HepG2 (cell line): Measurements from ENCODE around the gene TCEANC. TPM values are rescaled to one million over a fixed set of nuclear protein-coding genes. Genes with fewer than 3 reads are reported as not detected.
"Not testable (repeated sequence)": the region's sequence is repeated elsewhere in the genome, so short reads cannot be mapped to it uniquely, and the experiment has no call there.

Source experiments
- ATAC-seq: fragments of 200-7000 bp; cut with Tn5 transposase; 3 replicates; pipeline ENCODE4 v1.9.1; 2020; ENCODE audit warnings: mild to moderate bottlenecking, moderate library complexity
- BruUV-seq: library from RNA; stranded (reverse); fragments of 400-500 nt; replicated peaks from 2 replicates; lab custom pipeline; 2021; lab: Mats Ljungman, UMichigan
- CTCF ChIA-PET: fragments of 300-600 bp; formaldehyde crosslinking; extraction: SDS; loops from one replicate; lab custom pipeline; 2021; ENCODE audit warnings: low total read pairs, inconsistent platforms, low intra/inter-chr PET ratio; lab: Yijun Ruan, JAX
- POLR2A ChIA-PET: fragments of 350-600 bp; sonication (Branson Sonifier 250); formaldehyde crosslinking; loops from one replicate; lab custom pipeline; 2020; ENCODE audit warnings: antibody characterized with exemption, inconsistent platforms; lab: Yijun Ruan, JAX
- DNase-seq: peaks from one replicate; pipeline ENCODE4 v3.0.0-alpha.2; 2015; ENCODE audit warnings: low spot score
- FAIRE-seq: peaks from 3 replicates; lab custom pipeline; 2011; peaks lifted over from hg19 to GRCh38; lab: Jason Lieb, UNC
- H2AFZ ChIP-seq: one replicate; pipeline ENCODE4 v1.6.1; 2011; ENCODE audit warnings: low read length, inconsistent platforms
- H3K27ac ChIP-seq: fragments of 300-600 bp; 3 replicates; pipeline ENCODE4 v1.8.0; 2011; ENCODE audit warnings: mixed run types, mild to moderate bottlenecking, mixed read lengths, low read length, inconsistent platforms; ENCODE audit not compliant: insufficient read depth; ENCODE audit errors: extremely low read length
- H3K27me3 ChIP-seq, 2 experiments: fragments of 200-600 bp in 1 of 2; 2 replicates in 1 of 2; 3 replicates in 1 of 2; pipeline versions ENCODE4 v1.6.0 to v1.8.0; 2011; ENCODE audit warnings: low read length in 2 of 2, mild to moderate bottlenecking in 2 of 2, moderate library complexity in 2 of 2, inconsistent platforms in 1 of 2; ENCODE audit not compliant: insufficient read depth in 2 of 2, control insufficient read depth in 1 of 2
- H3K36me3 ChIP-seq, 2 experiments: fragments of 200-600 bp in 1 of 2; replicated peaks in 1 of 2; 2 replicates in 1 of 2; 3 replicates in 1 of 2; pipeline versions ENCODE4 v1.5.1 to v1.8.0; 2011; ENCODE audit warnings: low read length in 2 of 2, inconsistent platforms in 1 of 2; ENCODE audit not compliant: insufficient read depth in 2 of 2, control insufficient read depth in 1 of 2
- H3K4me1 ChIP-seq: 2 replicates; pipeline ENCODE4 v1.5.1; 2012; ENCODE audit warnings: low read length, inconsistent platforms; ENCODE audit not compliant: insufficient read depth
- H3K4me2 ChIP-seq: 2 replicates; pipeline ENCODE4 v1.6.0; 2011; ENCODE audit warnings: low read depth, low read length, inconsistent platforms
- H3K4me3 ChIP-seq, 3 experiments: fragments of 200-600 bp in 1 of 3; sonication (generic), shearing (Covaris generic) in 1 of 3; replicated peaks in 1 of 3; 2 replicates each; pipeline ENCODE4 v1.5.1; 2011 to 2016; ENCODE audit warnings: low read length in 3 of 3, inconsistent platforms in 2 of 3, low read depth in 2 of 3, mild to moderate bottlenecking in 2 of 3, control low read depth in 1 of 3, mixed read lengths in 1 of 3; ENCODE audit not compliant: insufficient read depth in 1 of 3
- H3K79me2 ChIP-seq: one replicate; pipeline ENCODE4 v1.6.1; 2011; ENCODE audit warnings: low read length, inconsistent platforms; ENCODE audit not compliant: insufficient read depth
- H3K9ac ChIP-seq: 2 replicates; pipeline ENCODE4 v1.6.0; 2011; ENCODE audit warnings: mild to moderate bottlenecking, low read depth, low read length, inconsistent platforms; ENCODE audit not compliant: insufficient read depth
- H3K9me3 ChIP-seq: 2 replicates; pipeline ENCODE4 v1.5.1; 2012; ENCODE audit warnings: mild to moderate bottlenecking, low read length
- H4K20me1 ChIP-seq: 2 replicates; pipeline ENCODE4 v1.6.0; 2011; ENCODE audit warnings: inconsistent platforms, mild to moderate bottlenecking, low read length, moderate library complexity; ENCODE audit not compliant: insufficient read depth
- CREM ChIP-seq, 2 experiments: sonication (generic) in 1 of 2; formaldehyde crosslinking in 1 of 2; IDR thresholded peaks; 2 replicates each; pipeline versions ENCODE4 v1.4.0 to v1.6.1; 2016 to 2020; ENCODE audit warnings: antibody characterized with exemption in 1 of 2, mild to moderate bottlenecking in 1 of 2, missing genetic modification reagents in 1 of 2
- FOXK2 ChIP-seq: fragments of 450-650 bp; IDR thresholded peaks from 2 replicates; pipeline ENCODE4 v1.6.1; 2016
- HDAC2 ChIP-seq: sonication (generic); formaldehyde crosslinking; IDR thresholded peaks from 2 replicates; pipeline ENCODE4 v1.4.0; 2020; ENCODE audit warnings: missing genetic modification reagents
- NFE2L2 ChIP-seq: fragments of 150-350 bp; IDR thresholded peaks from 2 replicates; pipeline ENCODE4 v1.6.1; 2014; ENCODE audit warnings: low read length
- ZNF30 ChIP-seq: sonication (generic); formaldehyde crosslinking; IDR thresholded peaks from 2 replicates; pipeline ENCODE4 v1.5.0; 2020; ENCODE audit warnings: mild to moderate bottlenecking, missing genetic modification reagents
- ZNF678 ChIP-seq: sonication (generic); formaldehyde crosslinking; IDR thresholded peaks from 2 replicates; pipeline ENCODE4 v1.4.0; 2020; ENCODE audit warnings: mild to moderate bottlenecking, missing genetic modification reagents
- WGBS: methylation state at CpG from one replicate; pipeline ENCODE4 v1.1.6; 2017; ENCODE audit warnings: low lambda C conversion rate; 5-methylcytosine and 5-hydroxymethylcytosine counted together
- in situ Hi-C: cut with HindIII; loops from 2 replicates; pipeline ENCODE4 v1.10.0; 2017; ENCODE audit warnings: low pct_unique_long_range_greater_than_20kb; ENCODE audit not compliant: extremely low pct_ligation_motif_present
- intact Hi-C: fragments of 100-400 bp; cut with micrococcal nuclease; formaldehyde crosslinking; loops from one replicate; pipeline ENCODE4 v1.10.0; 2022; ENCODE audit not compliant: unreplicated experiment
- polyA plus RNA-seq, 8 experiments: library from polyadenylated mRNA; depleted of rRNA in 3 of 8; stranded (reverse) in 7 of 8; unstranded in 1 of 8; fragments of >200 nt; fragmentation: Illumina TruSeq in 4 of 8; extraction: Trizol in 4 of 8; gene quantifications; 2 replicates each; pipeline versions ENCODE4 v1.2.1 to v1.2.3, GENCODE V29; 2011 to 2016; ENCODE audit warnings: low read depth in 4 of 8, missing spikeins in 1 of 8, mixed read lengths in 1 of 8; ENCODE audit not compliant: insufficient read depth in 1 of 8
- total RNA-seq, 5 experiments: library from RNA; depleted of rRNA; stranded (reverse); fragments of >200 nt; fragmentation: Illumina TruSeq; extraction: Trizol; gene quantifications; 2 replicates each; pipeline ENCODE4 v1.2.3, GENCODE V29; 2016; ENCODE audit warnings: low read depth in 1 of 5
- TF ChIP-seq, protein P1 (sequence below): sonication (generic); formaldehyde crosslinking; IDR thresholded peaks from 2 replicates; pipeline ENCODE4 v1.4.0; 2020; ENCODE audit warnings: missing genetic modification reagents, borderline replicate concordance

The TCEANC gene
- total and polyA plus RNA-seq, 2 of the 13 experiments (the other 11 are each of a cell fraction or from before 2014, with no cell fraction given) = 0.51 to 0.97 TPM

DNA sequence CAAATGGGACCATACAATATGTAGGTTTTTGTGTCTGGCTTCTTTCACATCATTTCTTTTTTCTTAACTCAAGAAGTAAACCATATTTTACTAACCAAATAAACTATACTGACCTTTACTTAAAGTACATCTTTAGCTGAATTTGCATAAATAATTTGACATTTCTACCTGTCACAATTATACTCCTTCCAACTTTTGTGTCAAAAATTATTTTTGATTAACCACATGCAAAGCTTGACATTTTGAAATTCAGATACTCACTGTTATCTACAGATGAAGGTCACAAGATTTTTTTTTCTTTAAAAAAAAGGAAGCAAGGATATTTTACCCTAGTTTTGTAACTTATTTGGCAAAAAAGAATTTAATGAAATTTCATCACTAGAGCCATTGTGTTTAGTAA lies 23.9 kb downstream of the TCEANC start:
- Histone ChIP-seq H3K36me3 (no peaks in the 10 kb centered on the region), H3K9ac (no peak overlapping the region), H2AFZ (no peak overlapping the region), H3K4me2 (no peak overlapping the region), H3K27me3 (no peaks in the 10 kb centered on the region), H3K79me2 (no peaks in the 10 kb centered on the region), H3K4me3 (no peak overlapping the region), H3K9me3 (no peaks in the 10 kb centered on the region), H3K4me1 (no peaks in the 10 kb centered on the region), H3K27ac (no peak overlapping the region), H4K20me1 (no peaks in the 10 kb centered on the region)
- CTCF ChIA-PET = no interaction called here
- TF ChIP-seq HDAC2 (CRISPR knock-in tag) (no peak), ZNF678 (CRISPR knock-in tag) (no peak), FOXK2 (no peak), NFE2L2 (no peak), CREM (IDR thresholded peaks at IDR 0.05) (no peak), CREM (CRISPR knock-in tag; IDR thresholded peaks at IDR 0.05) (no peak), ZNF30 (CRISPR knock-in tag) (no peak)
- TF ChIP-seq, protein P1, sequence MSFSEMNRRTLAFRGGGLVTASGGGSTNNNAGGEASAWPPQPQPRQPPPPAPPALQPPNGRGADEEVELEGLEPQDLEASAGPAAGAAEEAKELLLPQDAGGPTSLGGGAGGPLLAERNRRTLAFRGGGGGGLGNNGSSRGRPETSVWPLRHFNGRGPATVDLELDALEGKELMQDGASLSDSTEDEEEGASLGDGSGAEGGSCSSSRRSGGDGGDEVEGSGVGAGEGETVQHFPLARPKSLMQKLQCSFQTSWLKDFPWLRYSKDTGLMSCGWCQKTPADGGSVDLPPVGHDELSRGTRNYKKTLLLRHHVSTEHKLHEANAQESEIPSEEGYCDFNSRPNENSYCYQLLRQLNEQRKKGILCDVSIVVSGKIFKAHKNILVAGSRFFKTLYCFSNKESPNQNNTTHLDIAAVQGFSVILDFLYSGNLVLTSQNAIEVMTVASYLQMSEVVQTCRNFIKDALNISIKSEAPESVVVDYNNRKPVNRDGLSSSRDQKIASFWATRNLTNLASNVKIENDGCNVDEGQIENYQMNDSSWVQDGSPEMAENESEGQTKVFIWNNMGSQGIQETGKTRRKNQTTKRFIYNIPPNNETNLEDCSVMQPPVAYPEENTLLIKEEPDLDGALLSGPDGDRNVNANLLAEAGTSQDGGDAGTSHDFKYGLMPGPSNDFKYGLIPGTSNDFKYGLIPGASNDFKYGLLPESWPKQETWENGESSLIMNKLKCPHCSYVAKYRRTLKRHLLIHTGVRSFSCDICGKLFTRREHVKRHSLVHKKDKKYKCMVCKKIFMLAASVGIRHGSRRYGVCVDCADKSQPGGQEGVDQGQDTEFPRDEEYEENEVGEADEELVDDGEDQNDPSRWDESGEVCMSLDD (CRISPR knock-in tag) = no peak
- intact Hi-C loops (no loop called here), in situ Hi-C loops (no loop called here)
- DNase-seq (no peak), ATAC-seq (no peak), FAIRE-seq (no peak)
- POLR2A ChIA-PET = no interaction called here
- BruUV-seq = no TSS peak

DNA sequence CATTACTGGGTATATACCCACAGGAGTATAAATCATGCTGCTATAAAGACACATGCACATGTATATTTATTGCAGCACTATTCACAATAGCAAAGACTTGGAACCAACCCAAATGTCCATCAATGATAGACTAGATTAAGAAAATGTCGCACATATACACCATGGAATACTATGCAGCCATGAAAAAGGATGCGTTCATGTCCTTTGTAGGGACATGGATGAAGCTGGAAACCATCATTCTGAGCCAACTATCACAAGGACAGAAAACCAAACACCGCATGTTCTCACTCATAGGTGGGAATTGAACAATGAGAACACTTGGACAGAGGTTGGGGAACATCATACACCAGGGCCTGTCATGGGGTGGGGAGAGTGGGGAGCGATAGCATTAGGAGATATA lies 26.8 kb downstream of the TCEANC start:
- H3K4me3 ChIP-seq, ATAC-seq, H3K27me3 ChIP-seq, H3K36me3 ChIP-seq, H3K4me1 ChIP-seq, FAIRE-seq, intact Hi-C loops, CTCF ChIA-PET, H3K9me3 ChIP-seq, H3K4me2 ChIP-seq, in situ Hi-C loops, DNase-seq, POLR2A ChIA-PET, H3K27ac ChIP-seq, BruUV-seq, H4K20me1 ChIP-seq, H2AFZ ChIP-seq, H3K79me2 ChIP-seq, H3K9ac ChIP-seq: not testable (repeated sequence)
- WGBS = 65% methylated on average over 4 of the region's 4 CpGs
